ENCODE results near the gene GMEB1.
"Not testable (repeated sequence)": the region's sequence is repeated elsewhere in the genome, so short reads cannot be mapped to it uniquely, and the experiment has no call there.

GMEB1 gene

GRCh38 chr1:28671254-28671780, 2.7 kb downstream of the GMEB1 start:
- no peaks in the 10 kb centered on the region for H3K27me3 Mint-ChIP-seq (ENCODE audit: low read depth)

GRCh38 chr1:28672971-28673370, 4.4 kb downstream of the GMEB1 start:
- not testable (repeated sequence) for H3K36me3 Mint-ChIP-seq (ENCODE audit: low read depth); H3K27me3 Mint-ChIP-seq (ENCODE audit: low read depth); H3K27ac Mint-ChIP-seq; H3K9me3 Mint-ChIP-seq
- Mint-ChIP-seq H3K4me1 (peaks cover 19% of the 10 kb centered on the region), H3K4me3 (peak overlapping the region in 1 of 3 experiments; percentile 30)

More at GRCh38 chr1:28671254-28671780, 2.7 kb downstream of the GMEB1 start:
- no peaks in the 10 kb centered on the region for H3K9me3 Mint-ChIP-seq
- H3K4me1 Mint-ChIP-seq: peaks cover 20% of the 10 kb centered on the region
- peak overlapping the region in 2 of 3 experiments; percentile 75 to 85 for H3K4me3 Mint-ChIP-seq
- peak overlapping the region; percentile 84 to 91 (median 86) for H3K27ac Mint-ChIP-seq
- H3K36me3 Mint-ChIP-seq (ENCODE audit: low read depth): peaks cover 5% of the 10 kb centered on the region
- TF ChIP-seq CTCF (IDR thresholded peaks at IDR 0.05; ENCODE audit: unreplicated experiment in 3 of 3): no peak

- Mint-ChIP-seq H3K9me3 (no peaks in the 10 kb centered on the region), H3K27ac (peak overlapping the region in 1 of 3 experiments; percentile 64), H3K4me3 (no peak overlapping the region), H3K4me1 (peaks cover 7% of the 10 kb centered on the region), H3K27me3 (ENCODE audit: low read depth) (no peaks in the 10 kb centered on the region), H3K36me3 (ENCODE audit: low read depth) (peaks cover 8% of the 10 kb centered on the region)
- TF ChIP-seq CTCF (IDR thresholded peaks at IDR 0.05; ENCODE audit: unreplicated experiment in 3 of 3): no peak
Observed at GRCh38 chr1:28675924-28676257, 7.3 kb downstream of the GMEB1 start.

GRCh38 chr1:28680151-28680550, 11.6 kb downstream of the GMEB1 start:
- Mint-ChIP-seq H3K27ac (no peak overlapping the region), H3K4me3 (no peak overlapping the region), H3K4me1 (peaks cover 7% of the 10 kb centered on the region), H3K36me3 (ENCODE audit: low read depth) (peaks cover 31% of the 10 kb centered on the region), H3K27me3 (ENCODE audit: low read depth) (no peaks in the 10 kb centered on the region), H3K9me3 (no peaks in the 10 kb centered on the region)
- no peak for TF ChIP-seq CTCF (IDR thresholded peaks at IDR 0.05; ENCODE audit: unreplicated experiment in 3 of 3)

- H3K4me1 Mint-ChIP-seq: no peaks in the 10 kb centered on the region
- peaks cover 40% of the 10 kb centered on the region for H3K36me3 Mint-ChIP-seq (ENCODE audit: low read depth)
- no peak overlapping the region for H3K4me3 Mint-ChIP-seq
- no peak for TF ChIP-seq CTCF (IDR thresholded peaks at IDR 0.05; ENCODE audit: unreplicated experiment in 3 of 3)
- no peak overlapping the region for H3K27ac Mint-ChIP-seq
- H3K27me3 Mint-ChIP-seq (ENCODE audit: low read depth): no peaks in the 10 kb centered on the region
- no peaks in the 10 kb centered on the region for H3K9me3 Mint-ChIP-seq
Observed at GRCh38 chr1:28682840-28683239, 14.3 kb downstream of the GMEB1 start.

- Mint-ChIP-seq H3K36me3 (ENCODE audit: low read depth) (peaks cover 46% of the 10 kb centered on the region), H3K4me3 (no peak overlapping the region), H3K27ac (no peak overlapping the region), H3K4me1 (no peaks in the 10 kb centered on the region), H3K9me3 (no peaks in the 10 kb centered on the region), H3K27me3 (ENCODE audit: low read depth) (no peaks in the 10 kb centered on the region)
- no peak for TF ChIP-seq CTCF (IDR thresholded peaks at IDR 0.05; ENCODE audit: unreplicated experiment in 3 of 3)
Observed at GRCh38 chr1:28684937-28685336, 16.4 kb downstream of the GMEB1 start.

- H3K4me1 Mint-ChIP-seq; H3K4me3 Mint-ChIP-seq; H3K27ac Mint-ChIP-seq; H3K27me3 Mint-ChIP-seq (ENCODE audit: low read depth); H3K9me3 Mint-ChIP-seq: not testable (repeated sequence)
- H3K36me3 Mint-ChIP-seq (ENCODE audit: low read depth): peaks cover 42% of the 10 kb centered on the region
Observed at GRCh38 chr1:28691627-28692026, 23.0 kb downstream of the GMEB1 start.

Measured in nephron (organoid).